DND-41 (cell line): ENCODE measurements around the gene WDR45.

Experiments used
- ATAC-seq: fragments of 200-7000 bp; cut with Tn5 transposase; 3 replicates; pipeline ENCODE4 v1.9.1; 2021; ENCODE audit warnings: low read depth; ENCODE audit not compliant: insufficient read depth
- DNase-seq: peaks from one replicate; pipeline ENCODE4 v3.0.0-alpha.2; 2020
- H2AFZ ChIP-seq: 2 replicates; pipeline ENCODE4 v1.6.0; 2012; ENCODE audit warnings: low read depth, low read length
- H3K27ac ChIP-seq: 2 replicates; pipeline ENCODE4 v1.5.1; 2012; ENCODE audit warnings: low read length, inconsistent platforms
- H3K27me3 ChIP-seq: fragments of 200-600 bp; sonication (generic); 2 replicates; pipeline ENCODE4 v1.6.0; 2012; ENCODE audit warnings: low read length, mild to moderate bottlenecking, inconsistent platforms; ENCODE audit not compliant: insufficient read depth, poor library complexity
- H3K36me3 ChIP-seq: 2 replicates; pipeline ENCODE4 v1.5.1; 2012; ENCODE audit warnings: low read length, inconsistent platforms; ENCODE audit not compliant: insufficient read depth
- H3K4me1 ChIP-seq: 2 replicates; pipeline ENCODE4 v1.5.1; 2012; ENCODE audit warnings: mild to moderate bottlenecking, low read length; ENCODE audit not compliant: insufficient read depth
- H3K4me2 ChIP-seq: 2 replicates; pipeline ENCODE4 v1.6.0; 2012; ENCODE audit warnings: mild to moderate bottlenecking, moderate library complexity, low read length, inconsistent platforms; ENCODE audit not compliant: insufficient read depth
- H3K4me3 ChIP-seq, 2 experiments: fragments of 200-600 bp in 1 of 2; shearing (Covaris generic) in 1 of 2; 2 replicates each; pipeline ENCODE4 v1.5.1; 2012 to 2016; ENCODE audit warnings: inconsistent platforms in 2 of 2, low read length in 2 of 2, mild to moderate bottlenecking in 2 of 2, low read depth in 1 of 2, moderate library complexity in 1 of 2
- H3K79me2 ChIP-seq: 2 replicates; pipeline ENCODE4 v1.6.0; 2012; ENCODE audit warnings: low read length, inconsistent platforms; ENCODE audit not compliant: insufficient read depth
- H3K9ac ChIP-seq: 2 replicates; pipeline ENCODE4 v1.6.0; 2012; ENCODE audit warnings: low read depth, mild to moderate bottlenecking, inconsistent platforms, low read length, moderate library complexity
- H3K9me3 ChIP-seq: 2 replicates; pipeline ENCODE4 v1.5.1; 2012; ENCODE audit warnings: low read length, moderate library complexity, mild to moderate bottlenecking, inconsistent platforms; ENCODE audit not compliant: insufficient read depth, severe bottlenecking
- H4K20me1 ChIP-seq: 2 replicates; pipeline ENCODE4 v1.6.0; 2012; ENCODE audit warnings: low read length; ENCODE audit not compliant: insufficient read depth
- EZH2 ChIP-seq: IDR thresholded peaks from 3 replicates; pipeline ENCODE4 v1.6.1; 2012; ENCODE audit warnings: borderline replicate concordance, low read depth, mild to moderate bottlenecking, moderate library complexity, low read length, inconsistent platforms; ENCODE audit not compliant: severe bottlenecking
- TF ChIP-seq, protein P1 (sequence below): IDR thresholded peaks from 2 replicates; pipeline ENCODE4 v1.5.1; 2012; ENCODE audit warnings: borderline replicate concordance, low read length, moderate library complexity, mild to moderate bottlenecking; ENCODE audit not compliant: poor library complexity, severe bottlenecking; ENCODE audit errors: extremely low read depth

WDR45 gene

DNA sequence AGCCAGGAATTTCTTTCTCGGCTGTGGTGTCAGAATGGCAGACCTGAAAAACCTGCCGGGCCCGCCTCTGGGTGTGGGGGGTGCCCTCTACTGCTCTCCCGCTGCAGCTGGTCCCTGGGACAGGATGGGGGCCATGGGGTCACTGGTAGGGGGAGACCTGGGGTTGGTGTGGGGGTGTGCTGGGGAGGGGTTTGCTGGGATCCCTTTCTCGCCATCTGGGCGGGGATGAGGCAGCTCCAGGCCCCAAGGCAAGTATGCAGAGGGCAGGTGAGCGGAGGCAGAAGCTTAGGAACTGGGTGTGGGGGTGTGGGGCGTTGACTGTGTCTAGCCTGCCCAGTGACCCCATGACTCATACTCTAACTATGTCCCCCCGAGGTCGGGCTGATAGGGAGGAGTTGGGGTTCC is 20.0 kb downstream of the WDR45 start:
- no peak overlapping the region for H3K4me3 ChIP-seq
- H3K9me3 ChIP-seq = no peaks in the 10 kb centered on the region
- TF ChIP-seq EZH2 = no peak
- TF ChIP-seq, protein P1, sequence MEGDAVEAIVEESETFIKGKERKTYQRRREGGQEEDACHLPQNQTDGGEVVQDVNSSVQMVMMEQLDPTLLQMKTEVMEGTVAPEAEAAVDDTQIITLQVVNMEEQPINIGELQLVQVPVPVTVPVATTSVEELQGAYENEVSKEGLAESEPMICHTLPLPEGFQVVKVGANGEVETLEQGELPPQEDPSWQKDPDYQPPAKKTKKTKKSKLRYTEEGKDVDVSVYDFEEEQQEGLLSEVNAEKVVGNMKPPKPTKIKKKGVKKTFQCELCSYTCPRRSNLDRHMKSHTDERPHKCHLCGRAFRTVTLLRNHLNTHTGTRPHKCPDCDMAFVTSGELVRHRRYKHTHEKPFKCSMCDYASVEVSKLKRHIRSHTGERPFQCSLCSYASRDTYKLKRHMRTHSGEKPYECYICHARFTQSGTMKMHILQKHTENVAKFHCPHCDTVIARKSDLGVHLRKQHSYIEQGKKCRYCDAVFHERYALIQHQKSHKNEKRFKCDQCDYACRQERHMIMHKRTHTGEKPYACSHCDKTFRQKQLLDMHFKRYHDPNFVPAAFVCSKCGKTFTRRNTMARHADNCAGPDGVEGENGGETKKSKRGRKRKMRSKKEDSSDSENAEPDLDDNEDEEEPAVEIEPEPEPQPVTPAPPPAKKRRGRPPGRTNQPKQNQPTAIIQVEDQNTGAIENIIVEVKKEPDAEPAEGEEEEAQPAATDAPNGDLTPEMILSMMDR = no peak
- no peaks in the 10 kb centered on the region; the same call in 1 of the 2 replicates for H4K20me1 ChIP-seq
- H3K27me3 ChIP-seq = no peaks in the 10 kb centered on the region
- no peak overlapping the region for H3K4me2 ChIP-seq
- H2AFZ ChIP-seq = no peak overlapping the region
- H3K4me1 ChIP-seq = peaks cover 13% of the 10 kb centered on the region
- no peak overlapping the region for H3K9ac ChIP-seq
- ATAC-seq = no peak
- H3K27ac ChIP-seq = no peak overlapping the region
- H3K36me3 ChIP-seq = peaks cover 18% of the 10 kb centered on the region
- peaks cover 36% of the 10 kb centered on the region for H3K79me2 ChIP-seq
- no peak for DNase-seq

DNA sequence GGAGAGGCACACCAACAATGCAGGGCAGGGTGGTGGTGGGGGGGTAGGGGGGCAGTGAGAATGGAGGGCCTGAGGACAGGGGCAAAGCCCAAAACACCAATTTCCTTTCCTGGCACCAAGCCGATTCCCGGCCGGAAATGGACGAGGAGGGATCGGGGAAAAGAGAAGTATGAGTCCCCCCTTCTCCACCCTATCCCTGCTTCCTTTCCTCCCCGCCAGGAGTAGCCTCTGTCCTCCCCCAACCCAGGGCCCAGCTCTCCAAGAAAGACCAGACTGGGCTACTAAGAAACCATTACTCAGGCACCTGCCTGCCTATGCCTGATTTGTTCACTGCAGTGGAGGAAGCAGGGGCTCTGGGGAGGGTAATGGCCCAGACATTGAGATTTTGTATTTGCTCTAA is 20.5 kb downstream of the WDR45 start:
- Histone ChIP-seq H2AFZ (no peak overlapping the region), H3K36me3 (peaks cover 15% of the 10 kb centered on the region), H4K20me1 (no peaks in the 10 kb centered on the region; the same call in 1 of the 2 replicates), H3K9ac (no peak overlapping the region), H3K27ac (no peak overlapping the region), H3K4me3 (no peak overlapping the region), H3K27me3 (no peaks in the 10 kb centered on the region), H3K9me3 (no peaks in the 10 kb centered on the region), H3K4me2 (no peak overlapping the region), H3K79me2 (peaks cover 41% of the 10 kb centered on the region), H3K4me1 (peaks cover 18% of the 10 kb centered on the region)
- DNase-seq = no peak
- ATAC-seq = no peak
- TF ChIP-seq, protein P1 = no peak
- no peak for TF ChIP-seq EZH2

DNA sequence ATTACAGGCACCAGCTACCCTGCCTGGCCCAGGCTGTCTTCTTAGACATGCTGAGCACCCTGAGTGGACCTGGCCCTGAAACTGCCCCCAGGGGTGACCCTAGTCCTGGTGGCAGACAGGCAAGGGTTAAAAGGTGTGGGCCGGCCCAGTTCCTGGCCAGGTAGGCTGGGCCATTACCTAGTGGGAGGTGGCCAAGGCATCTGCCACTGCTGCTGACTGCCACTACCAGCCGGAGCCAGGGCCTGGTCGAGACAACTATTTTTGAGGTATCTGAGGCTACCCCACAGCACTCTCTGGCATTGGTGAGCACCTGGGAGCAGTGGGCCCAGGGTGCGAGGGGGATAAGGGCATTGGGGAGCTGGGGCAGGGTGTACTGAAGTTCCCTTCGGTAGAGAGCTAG is 20.9 kb downstream of the WDR45 start, which contains the start of gene CCDC120:
TSS of gene CCDC120 (plus strand) at position 206 of the 400 bp plus-strand sequence. CDS start 3,043 bp downstream, outside the sequence.
- DNase-seq (no peak), ATAC-seq (no peak)
- no peak within 1 kb of the TSS for H3K4me2 ChIP-seq
- H3K4me1 ChIP-seq = peaks cover 22% of the 10 kb centered on the region
- no peak within 1 kb of the TSS for H3K27ac ChIP-seq
- no peaks in the 10 kb centered on the region for H3K27me3 ChIP-seq
- no peak within 1 kb of the TSS for H3K9ac ChIP-seq
- H3K9me3 ChIP-seq = no peaks in the 10 kb centered on the region
- no peak within 1 kb of the TSS for H2AFZ ChIP-seq
- no peak within 1 kb of the TSS for H3K4me3 ChIP-seq
- TF ChIP-seq EZH2 = no peak
- TF ChIP-seq, protein P1 = no peak
- peaks cover 45% of the 10 kb centered on the region for H3K79me2 ChIP-seq
- peaks cover 13% of the 10 kb centered on the region for H3K36me3 ChIP-seq
- H4K20me1 ChIP-seq = no peaks in the 10 kb centered on the region; the same call in 1 of the 2 replicates
